A673 (cell line): ENCODE data around the gene ARHGEF7. TPM values are rescaled to one million over a fixed set of nuclear protein-coding genes. Genes with fewer than 3 reads are reported as not detected.
"Not testable (repeated sequence)": the region's sequence is repeated elsewhere in the genome, so short reads cannot be mapped to it uniquely, and the experiment has no call there.

Experiments used
- BruUV-seq: library from RNA; stranded (reverse); fragments of 400-500 nt; replicated peaks from 2 replicates; lab custom pipeline; 2021; lab: Mats Ljungman, UMichigan
- CTCF ChIA-PET: fragments of 300-600 bp; sonication (Branson Sonifier 250); formaldehyde crosslinking; loops from one replicate; lab custom pipeline; 2022; ENCODE audit warnings: antibody characterized with exemption; lab: Charles Lee
- POLR2A ChIA-PET: fragments of 300-600 bp; sonication (Branson Sonifier 250); formaldehyde crosslinking; loops from one replicate; lab custom pipeline; 2022; ENCODE audit warnings: antibody characterized with exemption; ENCODE audit not compliant: low non-redundant PET; lab: Charles Lee
- DNase-seq: peaks from one replicate; pipeline ENCODE4 v3.0.0-alpha.2; 2015; ENCODE audit warnings: low spot score
- H3K27ac ChIP-seq: fragments of 200-600 bp; sonication (generic); 2 replicates; pipeline ENCODE4 v1.5.1; 2016; ENCODE audit warnings: mixed run types, low read depth, mild to moderate bottlenecking, mixed read lengths, antibody characterized with exemption, low read length; ENCODE audit not compliant: poor library complexity, severe bottlenecking
- H3K27me3 ChIP-seq: fragments of 200-600 bp; sonication (generic); replicated peaks from 2 replicates; pipeline ENCODE4 v1.6.1; 2017; ENCODE audit warnings: mixed run types, low read depth, mild to moderate bottlenecking, mixed read lengths, antibody characterized with exemption, low read length; ENCODE audit not compliant: insufficient read depth, poor library complexity
- H3K36me3 ChIP-seq: fragments of 200-600 bp; sonication (generic); 2 replicates; pipeline ENCODE4 v1.6.1; 2016; ENCODE audit warnings: mixed run types, mild to moderate bottlenecking, mixed read lengths, antibody characterized with exemption, low read length; ENCODE audit not compliant: insufficient read depth, poor library complexity, severe bottlenecking
- H3K4me1 ChIP-seq: fragments of 200-600 bp; sonication (generic); 2 replicates; pipeline ENCODE4 v1.6.1; 2017; ENCODE audit warnings: mixed run types, mild to moderate bottlenecking, mixed read lengths, antibody characterized with exemption, low read length; ENCODE audit not compliant: insufficient read depth, poor library complexity, severe bottlenecking
- H3K4me3 ChIP-seq: fragments of 200-600 bp; sonication (generic); 2 replicates; pipeline ENCODE4 v1.5.1; 2016; ENCODE audit warnings: low read depth, mixed run types, mild to moderate bottlenecking, mixed read lengths, low read length; ENCODE audit not compliant: poor library complexity, severe bottlenecking
- H3K9me3 ChIP-seq: fragments of 200-600 bp; sonication (generic); 2 replicates; pipeline ENCODE4 v1.6.1; 2016; ENCODE audit warnings: mixed run types, low read depth, mild to moderate bottlenecking, mixed read lengths, antibody characterized with exemption, low read length; ENCODE audit not compliant: poor library complexity, severe bottlenecking
- EZH2 ChIP-seq: fragments of 200-600 bp; sonication (generic); IDR thresholded peaks from 2 replicates; pipeline ENCODE4 v1.6.1; 2017; ENCODE audit warnings: borderline replicate concordance, low read depth, mild to moderate bottlenecking, mixed read lengths, antibody characterized with exemption, low read length; ENCODE audit not compliant: poor library complexity, severe bottlenecking
- intact Hi-C: fragments of 100-400 bp; cut with micrococcal nuclease; formaldehyde crosslinking; loops from one replicate; pipeline ENCODE4 v1.10.0; 2022; ENCODE audit not compliant: unreplicated experiment
- total RNA-seq: library from RNA; stranded (reverse); gene quantifications from 2 replicates; pipeline ENCODE4 v1.2.3, GENCODE V29; 2021
- TF ChIP-seq, protein P1 (sequence below): fragments of 300-800, 200-600 bp; sonication (generic); conservative IDR thresholded peaks from 2 replicates; pipeline ENCODE4 v1.5.1; 2017; ENCODE audit warnings: low read depth, mild to moderate bottlenecking, antibody characterized with exemption, low read length, moderate library complexity, mixed read lengths

Gene ARHGEF7
- total RNA-seq, 1 experiment from 2014 or later: 39.9 TPM

DNA sequence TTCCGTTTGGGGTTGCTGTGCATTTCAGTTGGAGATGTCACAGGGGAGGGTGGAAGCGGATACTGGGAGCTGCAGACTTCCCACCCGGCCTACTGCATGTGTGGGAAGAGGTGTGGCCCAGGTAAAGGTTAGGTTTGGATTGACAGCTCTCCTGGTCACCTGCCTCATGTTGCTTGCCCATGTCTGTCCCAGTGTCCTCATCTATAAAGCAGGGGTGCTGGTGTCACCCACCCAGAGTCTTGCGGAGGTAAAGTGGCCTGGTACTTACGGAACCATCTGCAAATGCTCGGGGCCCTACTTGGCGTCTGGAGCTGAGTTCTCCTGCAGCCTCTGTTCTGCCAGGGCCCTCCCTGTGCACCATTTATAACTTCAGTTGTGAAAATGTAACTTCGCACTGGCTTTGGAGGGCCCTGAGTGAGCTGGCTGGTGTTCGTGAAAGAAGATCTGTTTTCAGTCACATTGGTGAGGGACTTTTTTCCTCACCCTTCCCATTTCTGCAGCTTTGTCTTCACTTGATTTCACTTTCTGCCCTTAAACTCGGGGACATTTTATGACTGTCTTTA is 140.2 kb downstream of the ARHGEF7 start:
- intact Hi-C loops: no loop called here
- POLR2A ChIA-PET: no interaction called here
- DNase-seq: no peak
- TF ChIP-seq EZH2: no peak
- TF ChIP-seq, protein P1, sequence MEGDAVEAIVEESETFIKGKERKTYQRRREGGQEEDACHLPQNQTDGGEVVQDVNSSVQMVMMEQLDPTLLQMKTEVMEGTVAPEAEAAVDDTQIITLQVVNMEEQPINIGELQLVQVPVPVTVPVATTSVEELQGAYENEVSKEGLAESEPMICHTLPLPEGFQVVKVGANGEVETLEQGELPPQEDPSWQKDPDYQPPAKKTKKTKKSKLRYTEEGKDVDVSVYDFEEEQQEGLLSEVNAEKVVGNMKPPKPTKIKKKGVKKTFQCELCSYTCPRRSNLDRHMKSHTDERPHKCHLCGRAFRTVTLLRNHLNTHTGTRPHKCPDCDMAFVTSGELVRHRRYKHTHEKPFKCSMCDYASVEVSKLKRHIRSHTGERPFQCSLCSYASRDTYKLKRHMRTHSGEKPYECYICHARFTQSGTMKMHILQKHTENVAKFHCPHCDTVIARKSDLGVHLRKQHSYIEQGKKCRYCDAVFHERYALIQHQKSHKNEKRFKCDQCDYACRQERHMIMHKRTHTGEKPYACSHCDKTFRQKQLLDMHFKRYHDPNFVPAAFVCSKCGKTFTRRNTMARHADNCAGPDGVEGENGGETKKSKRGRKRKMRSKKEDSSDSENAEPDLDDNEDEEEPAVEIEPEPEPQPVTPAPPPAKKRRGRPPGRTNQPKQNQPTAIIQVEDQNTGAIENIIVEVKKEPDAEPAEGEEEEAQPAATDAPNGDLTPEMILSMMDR: no peak
- CTCF ChIA-PET: no interaction called here
- Histone ChIP-seq H3K4me3 (no peak overlapping the region), H3K27me3 (no peaks in the 10 kb centered on the region), H3K4me1 (no peaks in the 10 kb centered on the region), H3K9me3 (no peaks in the 10 kb centered on the region), H3K27ac (no peak overlapping the region), H3K36me3 (peaks cover 4% of the 10 kb centered on the region)
- BruUV-seq: no TSS peak

DNA sequence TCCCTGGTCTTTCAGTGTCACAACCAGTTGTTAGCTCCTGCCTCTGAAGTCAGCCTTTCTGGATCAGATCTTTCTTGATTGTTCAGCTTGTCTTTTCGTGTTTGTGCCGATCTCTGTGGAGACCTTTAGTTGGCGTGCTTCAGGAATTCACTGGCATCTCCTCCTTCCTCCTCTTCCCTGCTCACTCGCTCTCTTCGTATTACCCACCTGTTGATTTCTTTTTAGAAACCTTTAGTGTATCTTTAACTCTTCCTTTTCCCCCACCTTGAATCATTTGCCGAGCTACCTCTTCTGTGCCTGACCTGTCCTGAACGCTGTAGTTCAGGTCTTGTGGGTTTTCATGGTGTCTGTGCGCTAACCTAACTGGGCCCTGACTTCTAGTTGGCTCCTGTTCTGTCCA is 141.3 kb downstream of the ARHGEF7 start:
- TF ChIP-seq, protein P1: no peak
- no peak for TF ChIP-seq EZH2
- intact Hi-C loops: no loop called here
- BruUV-seq: no TSS peak
- H3K36me3 ChIP-seq: peaks cover 4% of the 10 kb centered on the region
- no peak overlapping the region for H3K27ac ChIP-seq
- ChIA-PET POLR2A (no interaction called here), CTCF (no interaction called here)
- no peaks in the 10 kb centered on the region for H3K4me1 ChIP-seq
- no peaks in the 10 kb centered on the region for H3K27me3 ChIP-seq
- DNase-seq: no peak
- H3K9me3 ChIP-seq: no peaks in the 10 kb centered on the region
- no peak overlapping the region for H3K4me3 ChIP-seq

DNA sequence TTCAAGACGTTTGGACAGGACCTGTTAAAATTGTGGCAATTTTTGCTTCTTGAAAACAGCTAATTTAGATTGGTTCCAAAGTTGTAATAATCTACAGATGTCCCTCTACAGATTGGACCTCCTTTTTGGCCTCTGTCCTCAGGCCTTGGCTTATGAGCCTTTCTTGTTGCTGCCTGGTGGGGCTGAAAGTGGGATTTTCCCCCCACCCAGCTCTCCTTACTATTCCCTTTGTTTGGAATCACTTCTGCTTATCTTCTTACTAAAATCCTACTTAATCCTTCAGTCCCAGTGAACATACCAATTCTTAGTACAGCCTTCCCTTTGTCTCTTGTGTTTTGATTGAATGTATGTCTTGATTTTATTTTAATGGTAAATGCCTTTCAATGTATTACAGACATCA is 141.8 kb downstream of the ARHGEF7 start:
- H3K36me3 ChIP-seq: peaks cover 4% of the 10 kb centered on the region
- ChIA-PET POLR2A (no interaction called here), CTCF (no interaction called here)
- no peaks in the 10 kb centered on the region for H3K4me1 ChIP-seq
- intact Hi-C loops: no loop called here
- no peaks in the 10 kb centered on the region for H3K9me3 ChIP-seq
- no TSS peak for BruUV-seq
- no peak overlapping the region for H3K4me3 ChIP-seq
- no peaks in the 10 kb centered on the region for H3K27me3 ChIP-seq
- no peak overlapping the region for H3K27ac ChIP-seq
- no peak for TF ChIP-seq EZH2
- TF ChIP-seq, protein P1: no peak
- no peak for DNase-seq

DNA sequence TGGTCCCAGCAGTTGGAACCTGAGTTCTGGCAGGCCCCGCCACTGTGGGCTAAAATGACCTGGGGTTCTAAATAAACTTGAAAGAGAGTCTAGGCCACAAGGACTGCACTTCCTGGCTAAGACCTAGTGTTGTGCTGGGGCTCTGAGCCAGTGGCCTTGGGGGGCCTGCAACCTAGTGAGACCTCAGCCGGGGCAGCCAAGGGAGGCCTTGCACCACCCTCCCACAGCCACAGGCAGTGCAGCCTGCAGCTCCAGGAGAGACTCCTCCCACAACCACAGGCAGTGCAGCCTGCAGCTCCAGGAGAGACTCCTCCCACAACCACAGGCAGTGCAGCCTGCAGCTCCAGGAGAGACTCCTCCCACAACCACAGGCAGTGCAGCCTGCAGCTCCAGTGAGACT is 142.8 kb downstream of the ARHGEF7 start:
- H3K4me3 ChIP-seq, CTCF ChIA-PET, H3K36me3 ChIP-seq, H3K9me3 ChIP-seq, H3K27me3 ChIP-seq, H3K27ac ChIP-seq, DNase-seq, intact Hi-C loops, H3K4me1 ChIP-seq, BruUV-seq, POLR2A ChIA-PET: not testable (repeated sequence)
